ENCODE results near the gene ESRRA. TPM values are rescaled to one million over a fixed set of nuclear protein-coding genes. Genes with fewer than 3 reads are reported as not detected.
A peak's percentile ranks its signal among the peaks of the same experiment; 100 is the strongest.

The ESRRA gene
- total and polyA plus RNA-seq, 2 of the 13 experiments (the other 11 are each of a cell fraction or from before 2014, with no cell fraction given) = 18.1 to 36.3 TPM

- TF ChIP-seq ZBTB7B (CRISPR knock-in tag; IDR thresholded peaks at IDR 0.05) (peak; percentile 34; the same call in 1 of the 2 replicates), ATF2 (CRISPR knock-in tag; IDR thresholded peaks at IDR 0.05) (0 out of 2 replicates have a peak, but pooled peaks have one; percentile 10), ZHX2 (IDR thresholded peaks at IDR 0.05; ENCODE audit: low read depth) (peak; percentile 58), ZHX2 (CRISPR knock-in tag; IDR thresholded peaks at IDR 0.05; ENCODE audit: borderline replicate concordance) (no peak)
These were observed 12.1 kb downstream of the ESRRA start, which contains the start of gene TRMT112 (continued) for GRCh38 chr11:64317325-64317960.
